Measurements from ENCODE around the gene LPIN1.

GRCh38 chr2:11850082-11850481 is 103.7 kb downstream of the LPIN1 start:
- TF ChIP-seq, protein P1, sequence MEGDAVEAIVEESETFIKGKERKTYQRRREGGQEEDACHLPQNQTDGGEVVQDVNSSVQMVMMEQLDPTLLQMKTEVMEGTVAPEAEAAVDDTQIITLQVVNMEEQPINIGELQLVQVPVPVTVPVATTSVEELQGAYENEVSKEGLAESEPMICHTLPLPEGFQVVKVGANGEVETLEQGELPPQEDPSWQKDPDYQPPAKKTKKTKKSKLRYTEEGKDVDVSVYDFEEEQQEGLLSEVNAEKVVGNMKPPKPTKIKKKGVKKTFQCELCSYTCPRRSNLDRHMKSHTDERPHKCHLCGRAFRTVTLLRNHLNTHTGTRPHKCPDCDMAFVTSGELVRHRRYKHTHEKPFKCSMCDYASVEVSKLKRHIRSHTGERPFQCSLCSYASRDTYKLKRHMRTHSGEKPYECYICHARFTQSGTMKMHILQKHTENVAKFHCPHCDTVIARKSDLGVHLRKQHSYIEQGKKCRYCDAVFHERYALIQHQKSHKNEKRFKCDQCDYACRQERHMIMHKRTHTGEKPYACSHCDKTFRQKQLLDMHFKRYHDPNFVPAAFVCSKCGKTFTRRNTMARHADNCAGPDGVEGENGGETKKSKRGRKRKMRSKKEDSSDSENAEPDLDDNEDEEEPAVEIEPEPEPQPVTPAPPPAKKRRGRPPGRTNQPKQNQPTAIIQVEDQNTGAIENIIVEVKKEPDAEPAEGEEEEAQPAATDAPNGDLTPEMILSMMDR (conservative IDR thresholded peaks at IDR 0.05), result no peak
- TF ChIP-seq ZFX (IDR thresholded peaks at IDR 0.05), result no peak
